ENCODE measurements around the gene RPEL1. TPM values are rescaled to one million over a fixed set of nuclear protein-coding genes. Genes with fewer than 3 reads are reported as not detected.

RPEL1 gene
- total and polyA plus RNA-seq, 2 of the 8 experiments (the other 6 are each of a cell fraction or from before 2014, with no cell fraction given): 0.12 TPM; not detected in 1

DNA sequence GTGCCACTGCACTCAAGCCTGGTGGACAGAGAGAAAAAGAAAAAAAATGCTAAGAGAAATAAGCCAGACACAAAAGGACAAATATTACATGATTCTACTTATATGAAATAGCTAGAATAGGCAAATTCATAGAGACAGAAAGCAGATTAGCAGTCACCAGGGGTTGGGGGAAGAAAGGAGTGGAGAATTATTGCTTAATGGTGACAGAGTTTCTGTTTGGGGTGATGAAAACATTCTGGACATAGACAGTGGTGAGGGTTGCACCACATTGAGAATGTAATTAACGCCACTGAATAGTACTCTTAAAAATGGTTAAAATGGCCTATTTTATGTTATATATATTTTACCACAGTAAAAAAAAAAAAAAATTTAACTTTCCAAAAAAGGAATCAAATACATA, 46.2 kb upstream of the RPEL1 start:
- Histone ChIP-seq H3K4me3 (ENCODE audit: extremely low read depth in 1 of 4, insufficient read depth in 2 of 4, low read depth in 3 of 4, low read length in 4 of 4) (no peak overlapping the region), H3K27ac (ENCODE audit: low read depth, low read length) (no peak overlapping the region), H3K18ac (ENCODE audit: extremely low read depth, low read length) (no peak overlapping the region), H3K4me2 (ENCODE audit: insufficient read depth in 1 of 2, low read depth in 2 of 2, low read length in 2 of 2) (no peak overlapping the region), H3K23me2 (ENCODE audit: low read depth, low read length) (no peaks in the 10 kb centered on the region), H3K79me1 (ENCODE audit: low read depth, low read length) (no peaks in the 10 kb centered on the region), H4K20me1 (replicated peaks in 1 of 2; ENCODE audit: control insufficient read depth in 1 of 2, insufficient read depth in 2 of 2, low read length in 2 of 2) (no peaks in the 10 kb centered on the region), H2BK20ac (ENCODE audit: low read length) (no peak overlapping the region), H3K9me3 (ENCODE audit: insufficient read depth in 2 of 2, low read depth in 1 of 2, low read length in 1 of 2) (no peaks in the 10 kb centered on the region), H2BK120ac (replicated peaks; ENCODE audit: low read depth, low read length) (no peak overlapping the region), H3K14ac (ENCODE audit: insufficient read length) (no peak overlapping the region), H3K4me1 (replicated peaks in 1 of 4; ENCODE audit: control insufficient read depth in 3 of 4, insufficient read depth in 4 of 4, low read length in 3 of 4) (peaks cover 0 to 9% (median 3%) of the 10 kb centered on the region in 4 experiments; a peak in 4 of 7 replicates), H2BK5ac (ENCODE audit: low read depth, low read length) (no peak overlapping the region), H2BK15ac (ENCODE audit: low read length) (no peak overlapping the region), H3K36me3 (ENCODE audit: control insufficient read depth in 2 of 4, insufficient read depth in 4 of 4, low read length in 3 of 4) (no peaks in the 10 kb centered on the region), H3K56ac (replicated peaks; ENCODE audit: insufficient read length, low read depth, low read length) (no peak overlapping the region), H3K27me3 (replicated peaks in 1 of 4; ENCODE audit: control insufficient read depth in 3 of 4, extremely low read depth in 1 of 4, insufficient read depth in 3 of 4, low read length in 3 of 4) (no peaks in the 10 kb centered on the region), H2AFZ (ENCODE audit: low read length) (no peak overlapping the region), H2BK12ac (ENCODE audit: low read depth, low read length) (no peak overlapping the region), H3K79me2 (ENCODE audit: control insufficient read depth in 1 of 2, insufficient read depth in 2 of 2, low read length in 2 of 2) (no peaks in the 10 kb centered on the region), H4K5ac (ENCODE audit: insufficient read length, low read depth, low read length) (no peak overlapping the region), H3K9ac (replicated peaks in 1 of 4; ENCODE audit: extremely low read depth in 1 of 4, low read depth in 3 of 4, low read length in 3 of 4) (no peak overlapping the region), H4K91ac (replicated peaks; ENCODE audit: insufficient read length, low read length) (no peak overlapping the region), H2AK5ac (ENCODE audit: low read depth, low read length) (no peak overlapping the region), H3K23ac (ENCODE audit: insufficient read length) (no peak overlapping the region), H4K8ac (ENCODE audit: extremely low read depth, insufficient read depth, low read length) (no peak overlapping the region), H3K4ac (replicated peaks; ENCODE audit: insufficient read length, low read depth, low read length) (no peak overlapping the region)
- WGBS, 2 experiments (ENCODE audit: extremely low coverage in 1 of 2, insufficient coverage in 1 of 2, insufficient read length in 1 of 2, insufficient replicate concordance in 2 of 2, low coverage in 1 of 2, low lambda C conversion rate in 2 of 2, missing lambda C conversion rate in 1 of 2): 96% methylated on average over 1 of the region's 1 CpG; no CpG with 5 or more reads in 1 of the 2 experiments
- ChIA-PET POLR2A (ENCODE audit: partially characterized antibody) (no interaction called here), CTCF (ENCODE audit: partially characterized antibody) (no interaction called here)
- DNase-seq (ENCODE audit: low read depth in 1 of 2, low spot score in 2 of 2) (no peak), FAIRE-seq (no peak)
- no peak for TF ChIP-seq CBX5 (IDR thresholded peaks at IDR 0.05; ENCODE audit: low read depth, low read length)
- no peak for TF ChIP-seq SIX5 (IDR thresholded peaks at IDR 0.05; ENCODE audit: low read depth, low read length)
- TF ChIP-seq CHD2 (IDR thresholded peaks at IDR 0.05; ENCODE audit: low read length): no peak
- TF ChIP-seq RNF2 (IDR thresholded peaks at IDR 0.05; ENCODE audit: borderline replicate concordance, low read depth, low read length, missing control alignments, poor library complexity, severe bottlenecking): no peak
- TF ChIP-seq CHD1 (IDR thresholded peaks at IDR 0.05; ENCODE audit: low read depth, low read length): no peak
- no peak for TF ChIP-seq HDAC2 (IDR thresholded peaks at IDR 0.05; ENCODE audit: borderline replicate concordance in 1 of 2, low read depth in 2 of 2, low read length in 2 of 2)
- no peak for TF ChIP-seq BCL11A (IDR thresholded peaks at IDR 0.05; ENCODE audit: low read depth in 2 of 2, low read length in 2 of 2)
- no peak for TF ChIP-seq MAFK (IDR thresholded peaks at IDR 0.05; ENCODE audit: low read depth, low read length)
- TF ChIP-seq BRCA1 (IDR thresholded peaks at IDR 0.05; ENCODE audit: low read depth, low read length): no peak
- no peak for TF ChIP-seq ASH2L (IDR thresholded peaks at IDR 0.05; ENCODE audit: low read length)
- no peak for TF ChIP-seq CREB1 (IDR thresholded peaks at IDR 0.05)
- TF ChIP-seq NANOG (IDR thresholded peaks at IDR 0.05; ENCODE audit: insufficient read depth, low read depth, low read length, poor library complexity, severe bottlenecking): no peak
- TF ChIP-seq NRF1 (IDR thresholded peaks at IDR 0.05; ENCODE audit: low read depth, low read length): no peak
